Stomach (tissue), 4 donors: ENCODE data around the gene WDPCP.

Experiments used
- CTCF ChIP-seq, 7 experiments: fragments of 450-650 bp in 4 of 7; fragments of 200-600 bp in 3 of 7; sonication (generic) in 3 of 7; IDR thresholded peaks; one replicate each; pipeline ENCODE4 v1.5.1; 2016 to 2019; ENCODE audit warnings: antibody characterized with exemption in 7 of 7, control low read depth in 2 of 7, mild to moderate bottlenecking in 1 of 7
- EP300 ChIP-seq: sonication (generic); formaldehyde crosslinking; IDR thresholded peaks from one replicate; pipeline ENCODE4 v1.6.1; 2017; ENCODE audit warnings: antibody characterized with exemption
- POLR2A ChIP-seq, 4 donors: fragments of 450-650 bp; IDR thresholded peaks; one replicate each; pipeline ENCODE4 v1.6.1; 2016; ENCODE audit warnings: antibody characterized with exemption in 4 of 4, control low read depth in 2 of 4, mild to moderate bottlenecking in 1 of 4, moderate library complexity in 1 of 4
- POLR2AphosphoS5 ChIP-seq, 3 donors: sonication (generic); formaldehyde crosslinking; IDR thresholded peaks; one replicate each; pipeline ENCODE4 v1.6.1; 2016; ENCODE audit warnings: antibody characterized with exemption in 3 of 3

GRCh38 chr2:63539416-63540162, 48.7 kb downstream of the WDPCP start:
- TF ChIP-seq CTCF (IDR thresholded peaks at IDR 0.05) (no peak), EP300 (no peak), POLR2AphosphoS5 (IDR thresholded peaks at IDR 0.05) (no peak), POLR2A (IDR thresholded peaks at IDR 0.05) (no peak)
